Measurements from ENCODE around the gene ZSCAN23. TPM values are rescaled to one million over a fixed set of nuclear protein-coding genes. Genes with fewer than 3 reads are reported as not detected.
"Not testable (repeated sequence)": the region's sequence is repeated elsewhere in the genome, so short reads cannot be mapped to it uniquely, and the experiment has no call there.

Gene ZSCAN23
- 1.6 and 2.5 TPM in 2 replicates for total RNA-seq

DNA sequence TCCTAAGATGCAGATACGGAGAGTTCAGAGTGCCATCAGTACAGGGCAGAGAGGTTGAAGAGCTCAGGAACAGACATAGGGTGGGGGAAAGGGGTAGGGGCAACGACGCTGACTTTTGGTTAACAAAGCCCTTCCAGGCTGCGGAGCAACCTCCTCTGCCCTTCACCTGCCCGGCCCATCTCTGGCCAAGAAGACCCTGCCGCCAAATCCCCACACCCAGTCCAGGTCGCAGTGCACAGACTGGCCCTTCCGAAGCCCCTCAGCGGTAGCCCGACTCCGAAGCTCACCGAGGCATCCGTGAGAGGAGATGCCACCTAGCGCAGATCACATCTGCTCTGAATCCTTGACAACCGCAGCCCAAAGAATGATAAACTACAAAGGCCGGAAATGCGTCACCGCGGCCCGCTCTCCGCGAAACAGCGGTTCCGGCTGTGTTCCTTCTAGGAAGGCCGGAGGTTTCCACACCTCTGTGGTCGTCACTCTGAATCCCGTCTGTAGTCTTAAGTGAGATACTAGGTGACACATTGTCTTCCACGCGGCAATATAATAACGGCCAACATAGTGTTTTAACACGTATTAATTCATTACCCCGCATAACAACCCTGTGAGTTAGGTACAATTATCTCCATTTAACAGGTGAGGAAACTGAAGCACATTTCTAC, at the start of gene ZSCAN23:
Gene ZSCAN23 (minus strand): TSS at position 380 of the 662 bp plus-strand sequence. CDS start 7,225 bp downstream, outside the sequence.
- intact Hi-C loops (cut with micrococcal nuclease), result loop anchor here (1.0 to 5.0 kb wide), 13 partner anchors 18 to 362 kb away; partner anchors contain the start of genes ZKSCAN3, ZKSCAN4, ZSCAN12 and ZSCAN16

GRCh38 chr6:28491984-28492317, 48.7 kb upstream of the ZSCAN23 start:
- intact Hi-C loops (cut with micrococcal nuclease), result no loop called here

GRCh38 chr6:28490205-28490890, 47.1 kb upstream of the ZSCAN23 start:
- intact Hi-C loops (cut with micrococcal nuclease), result no loop called here

- intact Hi-C loops (cut with micrococcal nuclease), result loop anchor here (2.0 to 5.0 kb wide), 4 partner anchors 15 to 99 kb away; partner anchors contain the start of gene ZSCAN23
These were observed 46.3 kb upstream of the ZSCAN23 start for GRCh38 chr6:28489366-28490204.

- intact Hi-C loops (cut with micrococcal nuclease), result loop anchor here (2.0 to 5.0 kb wide), 4 partner anchors 14 to 100 kb away; partner anchors contain the start of gene ZSCAN23
These were observed 45.6 kb upstream of the ZSCAN23 start for GRCh38 chr6:28488916-28489365.

GRCh38 chr6:28486988-28487742, 43.9 kb upstream of the ZSCAN23 start:
- intact Hi-C loops (cut with micrococcal nuclease), result loop anchor here (5.0 kb wide), 1 partner anchor 45 kb away; the partner anchor contains the start of gene ZSCAN23

GRCh38 chr6:28486533-28486932, 43.2 kb upstream of the ZSCAN23 start:
- intact Hi-C loops (cut with micrococcal nuclease), result loop anchor here (5.0 kb wide), 1 partner anchor 44 kb away; the partner anchor contains the start of gene ZSCAN23

GRCh38 chr6:28485482-28485881, 42.2 kb upstream of the ZSCAN23 start:
- intact Hi-C loops (cut with micrococcal nuclease), result loop anchor here (5.0 kb wide), 1 partner anchor 43 kb away; the partner anchor contains the start of gene ZSCAN23

DNA sequence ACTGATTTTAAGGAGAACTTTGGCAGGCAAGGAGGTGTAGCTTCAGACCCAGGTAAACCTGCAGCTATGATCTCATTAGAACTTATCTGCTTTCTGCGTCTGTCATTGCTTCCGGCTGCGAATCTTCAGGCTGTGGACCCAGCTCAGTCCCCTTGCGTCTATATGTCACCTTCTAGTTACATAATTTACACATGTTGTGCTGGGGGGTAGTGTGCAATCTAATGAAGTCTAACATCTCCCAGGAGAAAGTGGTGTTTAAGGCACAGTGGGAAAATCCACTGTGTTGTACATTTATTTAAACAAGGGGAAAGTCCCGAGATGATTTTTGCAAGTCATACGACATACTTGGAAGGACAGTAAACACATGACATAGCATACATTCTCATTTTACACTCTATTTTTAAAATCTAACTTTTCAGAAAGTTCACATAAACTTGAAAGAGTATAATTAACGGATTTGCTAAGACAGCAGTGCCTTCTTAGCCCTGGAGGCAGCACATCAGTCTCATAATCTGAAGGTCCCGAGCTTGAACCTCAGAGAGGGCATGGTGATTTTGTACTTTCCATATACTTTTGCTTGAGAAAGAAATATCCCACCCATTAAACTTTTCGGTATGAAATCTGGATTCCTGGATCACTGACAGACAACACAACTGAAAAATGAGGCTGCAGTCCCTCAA, 37.1 kb upstream of the ZSCAN23 start:
- intact Hi-C loops (cut with micrococcal nuclease), result no loop called here

- intact Hi-C loops (cut with micrococcal nuclease), result no loop called here
These were observed 35.2 kb upstream of the ZSCAN23 start for GRCh38 chr6:28478518-28478917.

- intact Hi-C loops (cut with micrococcal nuclease), result loop anchor here (2.0 kb wide), 1 partner anchor 14 kb away; no protein-coding TSS in a partner anchor
These were observed 31.3 kb upstream of the ZSCAN23 start for GRCh38 chr6:28474441-28475219.

DNA sequence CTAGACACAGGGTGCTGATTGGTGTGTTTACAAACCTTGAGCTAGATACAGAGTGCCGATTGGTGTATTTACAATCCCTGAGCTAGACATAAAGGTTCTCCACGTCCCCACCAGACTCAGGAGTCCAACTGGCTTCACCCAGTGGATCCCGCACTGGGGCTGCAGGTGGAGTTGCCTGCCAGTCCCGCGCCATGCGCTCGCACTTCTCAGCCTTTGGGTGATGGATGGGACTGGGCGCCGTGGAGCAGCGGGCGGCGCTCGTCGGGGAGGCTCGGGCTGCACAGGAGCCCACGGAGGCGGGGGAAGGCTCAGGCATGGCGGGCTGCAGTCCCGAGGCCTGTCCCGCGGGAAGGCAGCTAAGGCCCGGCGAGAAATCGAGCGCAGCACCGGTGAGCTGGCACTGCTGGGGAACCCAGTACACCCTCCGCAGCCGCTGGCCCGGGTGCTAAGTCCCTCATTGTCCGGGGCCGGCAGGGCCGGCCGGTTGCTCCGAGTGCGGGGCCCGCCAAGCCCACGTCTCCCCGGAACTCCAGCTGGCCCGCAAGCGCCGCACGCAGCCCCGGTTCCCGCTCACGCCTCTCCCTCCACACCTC, 26.0 kb upstream of the ZSCAN23 start:
- intact Hi-C loops (cut with micrococcal nuclease), result not testable (repeated sequence)

DNA sequence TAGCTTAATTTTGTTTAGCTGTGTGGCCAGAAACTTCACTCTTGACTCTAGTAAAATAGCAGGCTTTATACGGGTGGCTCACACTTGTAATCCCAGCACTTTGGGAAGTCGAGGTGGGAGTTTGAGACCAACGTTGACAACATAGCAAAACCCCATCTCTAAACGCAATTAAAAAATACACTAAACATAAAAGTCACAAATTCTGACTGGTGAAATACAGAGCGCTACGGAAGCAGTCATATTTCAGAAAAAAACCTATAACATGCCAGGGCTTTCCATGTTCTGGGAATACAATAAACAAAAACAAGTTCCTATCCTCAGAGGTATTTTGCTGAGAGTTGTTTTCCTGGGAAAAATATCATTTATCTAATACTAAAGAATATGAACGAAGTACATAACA, 24.8 kb upstream of the ZSCAN23 start:
- intact Hi-C loops (cut with micrococcal nuclease), result no loop called here

DNA sequence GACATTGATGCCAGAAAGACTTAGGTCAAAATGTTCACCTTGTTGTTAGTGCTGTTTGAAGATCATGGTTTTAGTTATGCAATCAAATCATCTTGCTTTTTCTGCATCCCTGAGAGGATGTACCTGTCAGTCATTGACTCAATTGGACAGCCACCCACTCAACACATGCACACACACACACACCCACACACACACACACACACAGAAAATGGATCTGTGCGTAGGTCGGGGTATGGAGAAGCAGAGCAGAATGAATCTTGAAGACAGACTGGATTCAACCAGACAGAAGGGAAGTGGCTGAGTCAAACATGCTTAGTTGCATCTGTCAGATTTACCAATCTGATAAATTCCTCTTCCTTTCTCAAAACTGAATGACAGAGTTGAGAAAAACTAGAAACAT, 19.1 kb upstream of the ZSCAN23 start:
- intact Hi-C loops (cut with micrococcal nuclease), result no loop called here

- intact Hi-C loops (cut with micrococcal nuclease), result no loop called here
These were observed 15.3 kb upstream of the ZSCAN23 start for GRCh38 chr6:28458568-28458967.

GRCh38 chr6:28449056-28449455, 5.8 kb upstream of the ZSCAN23 start:
- intact Hi-C loops (cut with micrococcal nuclease), result no loop called here

- intact Hi-C loops (cut with micrococcal nuclease), result not testable (repeated sequence)
These were observed 4.2 kb upstream of the ZSCAN23 start for GRCh38 chr6:28447512-28447906.

DNA sequence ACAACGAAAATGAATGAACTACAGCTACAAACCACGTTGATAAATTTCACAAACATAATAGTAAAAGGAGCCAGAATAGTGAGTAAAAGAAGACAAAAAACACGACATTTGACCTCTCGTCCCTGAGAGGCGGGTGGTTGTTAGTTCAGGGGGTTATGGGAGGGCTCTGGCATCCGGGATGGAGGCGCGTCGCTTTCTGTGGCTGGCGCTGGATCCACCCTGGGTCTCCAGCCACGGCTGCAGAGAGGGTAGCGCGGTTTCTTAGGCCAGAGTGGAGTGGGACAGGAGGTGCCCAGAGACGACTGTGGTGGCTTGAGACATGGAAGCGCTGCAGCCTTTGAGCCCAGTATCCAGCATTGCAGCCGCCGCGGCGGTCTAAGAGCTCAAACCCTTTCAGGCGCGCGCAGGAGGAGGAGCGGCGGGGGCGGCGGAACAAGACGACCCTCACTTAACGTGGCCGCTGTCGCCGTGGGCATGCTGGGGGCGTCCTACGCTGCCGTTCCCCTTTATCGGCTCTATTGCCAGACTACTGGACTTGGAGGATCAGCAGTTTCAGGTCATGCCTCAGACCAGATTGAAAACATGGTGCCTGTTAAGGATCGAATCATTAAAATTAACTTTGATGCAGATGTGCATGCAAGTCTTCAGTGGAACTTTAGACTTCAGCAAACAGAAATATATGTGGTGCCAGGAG, 3.7 kb upstream of the ZSCAN23 start:
- intact Hi-C loops (cut with micrococcal nuclease), result no loop called here
